Measurements from ENCODE around the gene RPL28. TPM values are rescaled to one million over a fixed set of nuclear protein-coding genes. Genes with fewer than 3 reads are reported as not detected.

The RPL28 gene
- total RNA-seq (2014; rRNA removed; shearing (Covaris generic)), result 710 and 881 TPM in 2 replicates

GRCh38 chr19:55385724-55386492 lies at the start of gene RPL28:
Gene RPL28, plus strand, starts transcription at chr19:55385932. Its CDS starts 426 bp downstream, at chr19:55386358.

GRCh38 chr19:55339105-55339888 lies 46.4 kb upstream of the RPL28 start, which contains the start of gene KMT5C:
Gene KMT5C, plus strand, starts transcription at chr19:55339876. Its CDS starts 2,061 bp downstream, at chr19:55341937.

GRCh38 chr19:55354698-55355212 lies 31.0 kb upstream of the RPL28 start, which contains the start of gene COX6B2:
Gene COX6B2, minus strand, starts transcription at chr19:55354719. Its CDS starts 198 bp downstream, at chr19:55354521.

GRCh38 chr19:55362990-55363716 lies 22.6 kb upstream of the RPL28 start, which contains the start of gene GARIN5B:
Gene GARIN5B, minus strand, starts transcription at chr19:55363260. Its CDS starts 194 bp downstream, at chr19:55363066.

GRCh38 chr19:55370305-55370988 lies 15.3 kb upstream of the RPL28 start, which contains the start of gene IL11:
Gene IL11, minus strand, starts transcription at chr19:55370463. Its CDS starts 153 bp downstream, at chr19:55370310.

GRCh38 chr19:55376241-55376933 lies 9.3 kb upstream of the RPL28 start, which contains the start of gene TMEM190:
Gene TMEM190, plus strand, starts transcription at chr19:55376826. Its CDS starts 28 bp downstream, at chr19:55376854.

GRCh38 chr19:55384131-55384919 lies 1.4 kb upstream of the RPL28 start, which contains the start of gene TMEM238:
Gene TMEM238, minus strand, starts transcription at chr19:55384292. Its CDS starts 33 bp downstream, at chr19:55384259.

GRCh38 chr19:55407550-55407799 lies 21.7 kb downstream of the RPL28 start, which contains the start of gene UBE2S:
Gene UBE2S, minus strand, starts transcription at chr19:55407788. Its CDS starts 199 bp downstream, at chr19:55407589.

GRCh38 chr19:55443045-55443823 lies 57.5 kb downstream of the RPL28 start, which contains the start of gene SHISA7:
Gene SHISA7, minus strand, starts transcription at chr19:55443300. Its CDS starts 437 bp downstream, at chr19:55442863.

Other genes starting within 250 kb of the RPL28 start
- gene TNNT1, start 236.7 kb upstream of the RPL28 start, total RNA-seq (2014; rRNA removed; shearing (Covaris generic)), result 82.8 and 83.9 TPM in 2 replicates
- 1.2 TPM in 1 of 2 replicates, not detected in the other for gene TNNI3, start 228.2 kb upstream of the RPL28 start, total RNA-seq (2014; rRNA removed; shearing (Covaris generic))
- gene DNAAF3, start 219.3 kb upstream of the RPL28 start, total RNA-seq (2014; rRNA removed; shearing (Covaris generic)), result 2.6 and 2.9 TPM in 2 replicates
- gene SYT5, start 205.6 kb upstream of the RPL28 start, total RNA-seq (2014; rRNA removed; shearing (Covaris generic)), result 3.3 and 5.7 TPM in 2 replicates
- gene PTPRH, start 176.4 kb upstream of the RPL28 start, total RNA-seq (2014; rRNA removed; shearing (Covaris generic)), result 16.5 and 18.5 TPM in 2 replicates
- 0.90 and 3.1 TPM in 2 replicates for gene TMEM86B, start 157.2 kb upstream of the RPL28 start, total RNA-seq (2014; rRNA removed; shearing (Covaris generic))
- gene PPP6R1, start 126.9 kb upstream of the RPL28 start, total RNA-seq (2014; rRNA removed; shearing (Covaris generic)), result 63.9 and 64.2 TPM in 2 replicates
- 83.0 and 94.4 TPM in 2 replicates for gene HSPBP1, start 105.8 kb upstream of the RPL28 start, total RNA-seq (2014; rRNA removed; shearing (Covaris generic))
- 24.6 and 33.9 TPM in 2 replicates for gene BRSK1, start 101.9 kb upstream of the RPL28 start, total RNA-seq (2014; rRNA removed; shearing (Covaris generic))
- not detected in 2 replicates for gene TMEM150B, start 60.6 kb upstream of the RPL28 start, total RNA-seq (2014; rRNA removed; shearing (Covaris generic))
- 16.7 and 17.0 TPM in 2 replicates for gene KMT5C, start 46.1 kb upstream of the RPL28 start, total RNA-seq (2014; rRNA removed; shearing (Covaris generic))
- gene COX6B2, start 31.2 kb upstream of the RPL28 start, total RNA-seq (2014; rRNA removed; shearing (Covaris generic)), result 0.08 and 0.26 TPM in 2 replicates
- gene GARIN5B, start 22.7 kb upstream of the RPL28 start, total RNA-seq (2014; rRNA removed; shearing (Covaris generic)), result not detected in 2 replicates
- gene IL11, start 15.5 kb upstream of the RPL28 start, total RNA-seq (2014; rRNA removed; shearing (Covaris generic)), result 27.0 and 27.7 TPM in 2 replicates
- 0.45 and 1.4 TPM in 2 replicates for gene TMEM190, start 9.1 kb upstream of the RPL28 start, total RNA-seq (2014; rRNA removed; shearing (Covaris generic))
- gene TMEM238, start 1.6 kb upstream of the RPL28 start, total RNA-seq (2014; rRNA removed; shearing (Covaris generic)), result 1.1 and 1.6 TPM in 2 replicates
- 1,207 and 1,551 TPM in 2 replicates for gene UBE2S, start 21.9 kb downstream of the RPL28 start, total RNA-seq (2014; rRNA removed; shearing (Covaris generic))
- 0.03 TPM in 1 of 2 replicates, not detected in the other for gene SHISA7, start 57.4 kb downstream of the RPL28 start, total RNA-seq (2014; rRNA removed; shearing (Covaris generic))
- gene ISOC2, start 75.7 kb downstream of the RPL28 start, total RNA-seq (2014; rRNA removed; shearing (Covaris generic)), result 54.6 and 60.8 TPM in 2 replicates
- gene C19orf85, start 78.8 kb downstream of the RPL28 start, total RNA-seq (2014; rRNA removed; shearing (Covaris generic)), result not detected in 2 replicates
- 6.7 and 6.9 TPM in 2 replicates for gene ZNF628, start 90.7 kb downstream of the RPL28 start, total RNA-seq (2014; rRNA removed; shearing (Covaris generic))
- 39.9 and 45.6 TPM in 2 replicates for gene NAT14, start 99.3 kb downstream of the RPL28 start, total RNA-seq (2014; rRNA removed; shearing (Covaris generic))
- 0.53 and 0.93 TPM in 2 replicates for gene SSC5D, start 102.5 kb downstream of the RPL28 start, total RNA-seq (2014; rRNA removed; shearing (Covaris generic))
- not detected in 2 replicates for gene SBK2, start 151.2 kb downstream of the RPL28 start, total RNA-seq (2014; rRNA removed; shearing (Covaris generic))
- 0.11 TPM in 1 of 2 replicates, not detected in the other for gene SBK3, start 159.6 kb downstream of the RPL28 start, total RNA-seq (2014; rRNA removed; shearing (Covaris generic))
- 5.2 and 5.4 TPM in 2 replicates for gene ZNF579, start 194.9 kb downstream of the RPL28 start, total RNA-seq (2014; rRNA removed; shearing (Covaris generic))
- 9.3 and 10.3 TPM in 2 replicates for gene FIZ1, start 213.6 kb downstream of the RPL28 start, total RNA-seq (2014; rRNA removed; shearing (Covaris generic))
- 8.6 and 12.3 TPM in 2 replicates for gene ZNF524, start 214.4 kb downstream of the RPL28 start, total RNA-seq (2014; rRNA removed; shearing (Covaris generic))
- gene ZNF865, start 219.7 kb downstream of the RPL28 start, total RNA-seq (2014; rRNA removed; shearing (Covaris generic)), result 2.7 and 3.7 TPM in 2 replicates
- gene ZNF784, start 238.6 kb downstream of the RPL28 start, total RNA-seq (2014; rRNA removed; shearing (Covaris generic)), result 5.2 and 6.1 TPM in 2 replicates

Measured in A375 (cell line).